GM12865 (cell line): ENCODE data around the gene KRT14.
"Not testable (repeated sequence)": the region's sequence is repeated elsewhere in the genome, so short reads cannot be mapped to it uniquely, and the experiment has no call there.

ENCODE experiments used
- DNase-seq: peaks from one replicate; pipeline ENCODE4 v3.0.0; 2010; ENCODE audit warnings: low read depth
- H3K4me3 ChIP-seq: 2 replicates; pipeline ENCODE4 v1.5.1; 2011; ENCODE audit warnings: mild to moderate bottlenecking, low read depth, low read length, control low read depth
- TF ChIP-seq, protein P1 (sequence below): IDR thresholded peaks from 2 replicates; pipeline ENCODE4 v1.5.1; 2011; ENCODE audit warnings: low read length, control low read depth, low read depth, inconsistent platforms; ENCODE audit not compliant: insufficient read depth; ENCODE audit errors: missing control alignments

KRT14 gene

DNA sequence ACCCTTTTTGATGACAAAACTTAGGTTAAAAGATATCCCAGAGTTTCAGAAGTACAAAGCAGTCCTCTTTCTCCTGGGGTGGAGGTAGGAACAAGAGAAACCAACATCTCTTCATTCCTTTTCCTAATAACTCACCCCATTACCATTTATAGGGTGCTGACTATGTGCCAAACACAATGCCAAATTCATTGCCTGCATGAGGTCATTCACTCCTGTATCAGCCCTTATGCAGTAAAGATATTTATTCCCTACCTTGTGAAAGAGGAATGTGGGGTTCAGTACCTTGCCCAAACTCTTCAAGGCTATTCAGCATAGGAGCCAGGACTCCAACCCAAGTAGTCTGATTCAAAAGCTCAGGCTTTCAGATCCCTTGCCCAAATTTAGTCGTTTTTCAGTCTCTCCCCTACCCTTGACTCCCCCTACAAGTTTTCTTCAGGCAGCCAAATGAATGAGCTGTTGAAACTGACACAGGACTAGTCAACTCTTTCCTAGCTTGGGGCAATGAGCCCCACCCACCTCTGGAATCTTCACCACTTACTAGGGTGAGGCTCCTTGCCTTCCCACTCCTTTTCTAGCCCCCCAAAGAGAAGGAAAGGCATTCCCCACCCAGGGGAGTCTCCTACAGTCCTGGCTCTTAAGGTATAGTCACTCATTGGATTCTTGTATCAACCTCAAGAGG is 5.9 kb downstream of the KRT14 start:
- DNase-seq: no peak
- H3K4me3 ChIP-seq: no peak overlapping the region
- TF ChIP-seq, protein P1, sequence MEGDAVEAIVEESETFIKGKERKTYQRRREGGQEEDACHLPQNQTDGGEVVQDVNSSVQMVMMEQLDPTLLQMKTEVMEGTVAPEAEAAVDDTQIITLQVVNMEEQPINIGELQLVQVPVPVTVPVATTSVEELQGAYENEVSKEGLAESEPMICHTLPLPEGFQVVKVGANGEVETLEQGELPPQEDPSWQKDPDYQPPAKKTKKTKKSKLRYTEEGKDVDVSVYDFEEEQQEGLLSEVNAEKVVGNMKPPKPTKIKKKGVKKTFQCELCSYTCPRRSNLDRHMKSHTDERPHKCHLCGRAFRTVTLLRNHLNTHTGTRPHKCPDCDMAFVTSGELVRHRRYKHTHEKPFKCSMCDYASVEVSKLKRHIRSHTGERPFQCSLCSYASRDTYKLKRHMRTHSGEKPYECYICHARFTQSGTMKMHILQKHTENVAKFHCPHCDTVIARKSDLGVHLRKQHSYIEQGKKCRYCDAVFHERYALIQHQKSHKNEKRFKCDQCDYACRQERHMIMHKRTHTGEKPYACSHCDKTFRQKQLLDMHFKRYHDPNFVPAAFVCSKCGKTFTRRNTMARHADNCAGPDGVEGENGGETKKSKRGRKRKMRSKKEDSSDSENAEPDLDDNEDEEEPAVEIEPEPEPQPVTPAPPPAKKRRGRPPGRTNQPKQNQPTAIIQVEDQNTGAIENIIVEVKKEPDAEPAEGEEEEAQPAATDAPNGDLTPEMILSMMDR: no peak

DNA sequence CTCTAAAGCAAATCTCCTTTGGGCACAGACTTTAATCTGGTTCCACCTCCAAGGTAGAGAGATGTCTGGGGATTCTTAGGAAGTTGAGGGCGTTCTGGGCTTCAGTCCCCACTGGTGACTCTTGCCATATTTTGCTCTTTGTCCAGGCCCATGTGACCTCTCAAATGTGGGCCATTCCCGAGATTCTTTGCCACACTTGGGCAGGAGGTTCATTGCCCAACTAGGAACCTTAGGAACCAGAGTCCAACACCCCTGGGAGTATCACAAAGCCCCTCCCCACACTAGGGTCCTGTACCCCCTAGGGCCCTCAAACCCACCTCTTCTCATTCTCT is 6.5 kb downstream of the KRT14 start:
- no peak for DNase-seq
- H3K4me3 ChIP-seq: no peak overlapping the region
- TF ChIP-seq, protein P1: no peak

DNA sequence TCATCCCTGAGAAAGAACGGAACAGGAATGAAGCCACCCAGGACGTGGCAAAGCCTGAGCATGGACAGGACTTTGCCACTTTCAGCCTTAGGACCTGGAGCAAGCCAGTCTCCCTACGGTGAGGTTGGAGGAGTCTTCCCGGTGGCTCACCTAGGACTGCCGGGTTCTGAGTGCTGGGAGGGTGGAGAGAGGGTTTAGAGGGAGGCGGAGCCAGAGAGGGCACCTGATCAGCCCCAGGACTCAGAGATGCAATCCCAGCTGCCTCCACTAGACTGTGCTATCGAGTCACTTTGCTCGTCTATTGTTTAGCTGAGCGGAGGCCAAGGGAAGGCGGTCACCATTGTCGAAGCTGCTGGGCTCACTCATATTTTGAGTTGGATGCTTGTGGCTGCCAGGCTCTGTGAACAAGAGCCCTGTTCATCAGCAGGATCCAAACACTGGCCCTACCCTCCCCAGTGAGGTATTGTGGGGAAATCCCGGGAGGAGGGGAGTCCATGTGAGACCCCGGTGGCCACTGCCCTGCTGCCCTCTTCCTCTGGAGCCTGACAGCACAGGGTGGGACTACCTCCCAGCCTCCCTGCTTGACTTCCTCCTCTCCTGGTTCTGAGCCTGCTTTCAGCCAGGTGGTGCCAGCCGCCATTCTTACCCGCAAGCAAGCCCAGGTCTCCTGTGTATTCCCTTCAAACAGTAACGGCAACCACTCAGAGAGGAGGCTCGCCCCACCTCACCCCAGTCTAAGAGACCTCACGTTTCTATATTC is 7.0 kb downstream of the KRT14 start:
- TF ChIP-seq, protein P1: peak; percentile 82
- DNase-seq: peak; percentile 75
- no peak overlapping the region for H3K4me3 ChIP-seq

DNA sequence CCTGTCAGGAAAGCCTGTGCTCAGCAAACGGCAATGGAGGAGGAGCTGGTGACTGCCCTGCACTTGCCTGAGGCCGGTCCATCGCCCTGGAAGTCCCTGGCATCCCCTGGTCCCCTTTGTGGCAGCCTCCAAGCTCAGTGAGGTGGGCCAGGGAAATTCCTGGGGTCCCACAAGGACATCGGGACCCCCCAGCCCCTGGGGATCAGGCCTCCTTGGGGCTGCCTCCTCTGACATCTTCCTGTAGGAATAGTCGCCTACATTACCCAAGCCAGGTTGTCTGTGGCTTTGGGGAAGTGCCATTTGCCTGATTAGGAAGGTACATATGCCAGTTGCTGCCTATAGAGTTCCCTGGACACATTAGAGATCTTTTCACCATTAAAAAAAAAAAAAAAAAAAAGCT is 7.7 kb downstream of the KRT14 start:
- no peak for DNase-seq
- H3K4me3 ChIP-seq: no peak overlapping the region
- TF ChIP-seq, protein P1: no peak

DNA sequence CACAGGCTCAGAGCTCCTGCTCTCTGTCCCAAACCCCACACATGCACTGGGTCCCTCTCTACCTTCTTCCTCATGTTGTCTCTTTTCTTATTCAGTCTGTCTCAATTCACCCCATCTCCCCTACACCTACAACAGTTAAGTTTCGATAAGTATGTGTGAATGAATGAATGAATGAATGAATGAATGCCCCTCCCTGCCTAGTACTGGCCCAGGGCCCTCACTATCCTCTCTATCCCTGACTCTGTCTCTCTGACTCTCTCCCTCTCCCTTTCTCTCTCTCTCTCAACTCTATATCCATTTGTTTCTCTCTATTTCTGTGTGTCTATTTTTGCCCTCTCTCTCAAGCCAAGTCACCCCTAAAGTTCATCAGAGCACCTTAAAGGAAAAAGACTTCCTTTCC is 8.2 kb downstream of the KRT14 start:
- TF ChIP-seq, protein P1: no peak
- no peak for DNase-seq

DNA sequence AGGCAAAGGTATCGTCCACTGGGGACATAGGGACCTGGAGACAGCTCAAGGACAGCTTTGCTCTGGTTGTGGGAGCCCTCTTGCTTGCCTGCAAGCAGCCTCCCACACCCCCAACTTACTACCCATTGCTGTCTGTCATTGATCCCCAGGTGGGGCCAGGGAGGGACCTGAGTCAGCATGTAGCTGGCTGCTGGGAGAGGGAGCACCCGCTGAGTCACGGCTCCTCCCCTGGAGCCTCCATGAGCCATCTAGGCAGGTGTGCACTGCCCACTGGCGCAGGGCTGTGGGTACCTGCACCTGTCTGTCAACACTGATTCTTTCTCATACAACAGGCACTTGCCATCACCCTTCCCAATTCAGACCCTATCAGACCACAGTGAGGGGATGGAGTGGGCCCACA is 10.0 kb downstream of the KRT14 start:
- DNase-seq, H3K4me3 ChIP-seq: not testable (repeated sequence)

More for the DNA sequence above, 8.2 kb downstream of the KRT14 start:
- no peak overlapping the region for H3K4me3 ChIP-seq

DNA sequence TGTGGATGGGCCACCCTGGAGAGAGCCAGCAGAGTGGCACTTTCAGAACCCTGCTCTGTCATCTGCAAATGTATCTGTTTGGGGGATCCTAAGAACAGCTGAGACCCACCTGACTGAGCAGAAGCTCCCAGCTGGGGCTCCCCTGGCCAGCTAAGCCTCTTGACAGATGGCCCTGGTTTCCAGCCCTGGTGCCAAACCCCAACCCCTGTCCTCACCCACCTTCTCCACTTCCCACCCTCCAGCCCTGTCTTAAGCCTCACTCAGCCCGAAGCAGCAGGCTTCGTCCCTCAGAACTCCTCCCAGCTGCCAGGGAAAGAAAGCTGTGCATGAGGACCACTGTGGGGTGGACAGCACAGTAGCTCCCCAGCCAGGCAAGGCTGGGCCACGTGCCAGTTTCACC is 11.4 kb downstream of the KRT14 start:
- no peak overlapping the region for H3K4me3 ChIP-seq
- TF ChIP-seq, protein P1: no peak
- no peak for DNase-seq
